OCI-LY7 (cell line): ENCODE results near the gene KCNA4.

Experiments
- CTCF ChIP-seq: fragments of 200-600 bp; sonication (generic); conservative IDR thresholded peaks from 2 replicates; pipeline ENCODE4 v1.5.1; 2014; ENCODE audit warnings: mild to moderate bottlenecking, antibody characterized with exemption, low read length, moderate library complexity, mixed read lengths
- EZH2phosphoT487 ChIP-seq: fragments of 200-600 bp; sonication (generic); IDR thresholded peaks from 2 replicates; pipeline ENCODE4 v1.6.1; 2018; ENCODE audit warnings: low read depth, borderline replicate concordance, mild to moderate bottlenecking, mixed run types, antibody characterized with exemption, low read length, moderate library complexity, mixed read lengths

- TF ChIP-seq CTCF (no peak), EZH2phosphoT487 (no peak)
These were observed 14.6 kb downstream of the KCNA4 start for GRCh38 chr11:30002157-30002785.
